NCI-H128 (cell line): ENCODE measurements around the gene STAC2.
"Not testable (repeated sequence)": the region's sequence is repeated elsewhere in the genome, so short reads cannot be mapped to it uniquely, and the experiment has no call there.

Experiments used
- DNase-seq: peaks from one replicate; lab custom pipeline; 2025; ENCODE audit not compliant: unreplicated experiment; lab: John Stamatoyannopoulos, UW

The STAC2 gene

GRCh38 chr17:39191750-39192510 is 33.8 kb downstream of the STAC2 start:
- no peak for DNase-seq

GRCh38 chr17:39187152-39187830 is 38.5 kb downstream of the STAC2 start:
- DNase-seq = no peak

- no peak for DNase-seq
These were observed 39.2 kb downstream of the STAC2 start for GRCh38 chr17:39186481-39187002.

- DNase-seq = no peak
These were observed 42.0 kb downstream of the STAC2 start for GRCh38 chr17:39183720-39184119.

- DNase-seq = no peak
These were observed 42.7 kb downstream of the STAC2 start for GRCh38 chr17:39183045-39183444.

GRCh38 chr17:39181303-39181702 is 44.4 kb downstream of the STAC2 start:
- no peak for DNase-seq

GRCh38 chr17:39178536-39178935 is 47.2 kb downstream of the STAC2 start:
- no peak for DNase-seq

- DNase-seq = no peak
These were observed 48.5 kb downstream of the STAC2 start for GRCh38 chr17:39177256-39177655.

- no peak for DNase-seq
These were observed 50.1 kb downstream of the STAC2 start for GRCh38 chr17:39175695-39176093.

- DNase-seq = no peak
These were observed 50.6 kb downstream of the STAC2 start for GRCh38 chr17:39174920-39175694.

- DNase-seq = no peak
These were observed 52.0 kb downstream of the STAC2 start for GRCh38 chr17:39173526-39174274.

- no peak for DNase-seq
These were observed 52.7 kb downstream of the STAC2 start for GRCh38 chr17:39173080-39173479.

- DNase-seq = no peak
These were observed 53.8 kb downstream of the STAC2 start for GRCh38 chr17:39171933-39172332.

- no peak for DNase-seq
These were observed 55.2 kb downstream of the STAC2 start for GRCh38 chr17:39170558-39170957.

GRCh38 chr17:39170109-39170508 is 55.6 kb downstream of the STAC2 start:
- DNase-seq = no peak

GRCh38 chr17:39169518-39169917 is 56.2 kb downstream of the STAC2 start:
- no peak for DNase-seq

- DNase-seq = no peak
These were observed 56.6 kb downstream of the STAC2 start for GRCh38 chr17:39169101-39169500.

GRCh38 chr17:39168503-39168902 is 57.2 kb downstream of the STAC2 start:
- not testable (repeated sequence) for DNase-seq

- no peak for DNase-seq
These were observed 58.3 kb downstream of the STAC2 start for GRCh38 chr17:39167476-39167875.

GRCh38 chr17:39166437-39167335 is 59.1 kb downstream of the STAC2 start:
- DNase-seq = no peak
